Mesendoderm (in vitro differentiated cells): ENCODE measurements around the gene MAGEA9B.
"Not testable (repeated sequence)": the region's sequence is repeated elsewhere in the genome, so short reads cannot be mapped to it uniquely, and the experiment has no call there.

Experiments
- DNase-seq: peaks from one replicate; pipeline ENCODE4 v3.0.0; 2013
- H2AK5ac ChIP-seq: 2 replicates; pipeline ENCODE4 v1.6.1; 2013; ENCODE audit warnings: low read length, inconsistent platforms
- H2BK120ac ChIP-seq: 2 replicates; pipeline ENCODE4 v1.6.1; 2013; ENCODE audit warnings: low read depth, mild to moderate bottlenecking, low read length, moderate library complexity, mixed read lengths
- H2BK15ac ChIP-seq: replicated peaks from 2 replicates; pipeline ENCODE4 v1.6.1; 2013; ENCODE audit warnings: low read depth, mild to moderate bottlenecking, moderate library complexity
- H2BK5ac ChIP-seq: 2 replicates; pipeline ENCODE4 v1.6.1; 2013; ENCODE audit warnings: low read length, inconsistent platforms
- H3K18ac ChIP-seq: 2 replicates; pipeline ENCODE4 v1.6.1; 2013; ENCODE audit warnings: mild to moderate bottlenecking, low read length, mixed read lengths
- H3K23ac ChIP-seq: one replicate; pipeline ENCODE4 v1.6.1; 2013; ENCODE audit warnings: low read length
- H3K27ac ChIP-seq: 2 replicates; pipeline ENCODE4 v1.5.1; 2013; ENCODE audit warnings: low read depth, mild to moderate bottlenecking, inconsistent platforms, low read length, moderate library complexity
- H3K27me3 ChIP-seq: 2 replicates; pipeline ENCODE4 v1.6.1; 2013; ENCODE audit warnings: low read length, control low read depth, mild to moderate bottlenecking, inconsistent platforms; ENCODE audit not compliant: insufficient read depth, poor library complexity
- H3K36me3 ChIP-seq: 2 replicates; pipeline ENCODE4 v1.6.1; 2013; ENCODE audit warnings: low read length, inconsistent platforms; ENCODE audit not compliant: control insufficient read depth, insufficient read depth
- H3K4ac ChIP-seq: one replicate; pipeline ENCODE4 v1.6.1; 2013; ENCODE audit warnings: low read depth, mild to moderate bottlenecking, low read length, moderate library complexity
- H3K4me1 ChIP-seq: 2 replicates; pipeline ENCODE4 v1.6.1; 2013; ENCODE audit warnings: low read depth, low read length, inconsistent platforms; ENCODE audit not compliant: control insufficient read depth
- H3K4me2 ChIP-seq: 2 replicates; pipeline ENCODE4 v1.6.1; 2013; ENCODE audit warnings: low read length
- H3K4me3 ChIP-seq: 2 replicates; pipeline ENCODE4 v1.5.1; 2013; ENCODE audit warnings: mild to moderate bottlenecking, low read length
- H3K56ac ChIP-seq: one replicate; pipeline ENCODE4 v1.6.1; 2013; ENCODE audit warnings: low read length
- H3K79me1 ChIP-seq: 2 replicates; pipeline ENCODE4 v1.6.1; 2013; ENCODE audit warnings: low read length, inconsistent platforms
- H3K79me2 ChIP-seq: 2 replicates; pipeline ENCODE4 v1.6.1; 2013; ENCODE audit warnings: mild to moderate bottlenecking, low read length; ENCODE audit not compliant: control insufficient read depth, insufficient read depth
- H3K9ac ChIP-seq: 2 replicates; pipeline ENCODE4 v1.6.1; 2013; ENCODE audit warnings: low read length, inconsistent platforms
- H4K5ac ChIP-seq: one replicate; pipeline ENCODE4 v1.6.1; 2013; ENCODE audit warnings: low read length
- H4K8ac ChIP-seq: one replicate; pipeline ENCODE4 v1.6.1; 2013; ENCODE audit warnings: low read depth, mild to moderate bottlenecking, control low read depth, low read length, moderate library complexity
- WGBS: extraction: QIAGEN DNeasy Blood & Tissue Kit; methylation state at CpG from one replicate; pipeline ENCODE4 v1.1.7; 2013; ENCODE audit warnings: low lambda C conversion rate, missing lambda C conversion rate; ENCODE audit not compliant: insufficient coverage; ENCODE audit errors: extremely low coverage; 5-methylcytosine and 5-hydroxymethylcytosine counted together

The MAGEA9B gene

GRCh38 chrX:149537474-149537873 lies 49.8 kb downstream of the MAGEA9B start:
- H3K36me3 ChIP-seq, H3K4me3 ChIP-seq, H2BK15ac ChIP-seq, H3K4ac ChIP-seq, H4K5ac ChIP-seq, H3K79me2 ChIP-seq, H2BK5ac ChIP-seq, H3K4me2 ChIP-seq, H3K79me1 ChIP-seq, H3K9ac ChIP-seq, H2BK120ac ChIP-seq, H3K4me1 ChIP-seq, H2AK5ac ChIP-seq, H3K18ac ChIP-seq, H3K56ac ChIP-seq, H3K23ac ChIP-seq, H3K27me3 ChIP-seq, H4K8ac ChIP-seq, DNase-seq, H3K27ac ChIP-seq: not testable (repeated sequence)
- no CpG with 5 or more reads among the region's 11 CpGs for WGBS

DNA sequence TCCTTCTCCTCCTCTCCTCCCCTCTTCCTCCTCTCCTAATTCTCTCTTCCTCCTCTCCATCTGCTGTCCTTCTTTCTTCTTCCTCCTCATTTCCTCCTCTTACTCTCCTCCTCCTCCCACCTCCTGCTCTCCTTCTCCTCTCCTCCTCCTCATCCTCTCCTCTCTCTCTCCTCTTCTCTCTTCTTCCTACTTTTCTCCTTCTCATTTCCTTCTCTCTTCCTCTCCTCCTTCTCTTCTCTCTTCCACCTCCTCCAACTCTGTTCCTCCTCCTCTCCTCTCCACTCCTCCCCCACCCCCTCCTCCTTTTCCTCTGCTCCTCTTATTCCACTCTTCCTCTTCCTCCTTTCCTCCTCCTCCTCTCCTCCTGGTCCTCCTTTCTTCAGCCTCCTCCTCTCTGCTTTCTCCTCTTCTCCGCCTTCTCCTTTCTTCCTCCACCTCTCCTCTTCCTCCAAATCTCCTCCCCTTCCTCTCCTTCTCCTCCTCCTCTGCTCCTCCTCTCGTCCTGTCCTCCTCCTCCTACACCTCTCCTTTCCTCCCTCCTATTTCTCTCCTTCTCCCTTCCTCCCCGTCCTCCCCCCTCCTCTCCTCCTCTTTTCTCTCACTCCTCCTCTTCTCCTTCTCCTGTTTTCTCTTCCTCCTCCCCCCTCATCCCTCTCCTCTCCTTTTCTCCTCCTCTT lies 52.2 kb downstream of the MAGEA9B start:
- not testable (repeated sequence) for H3K18ac ChIP-seq, H2BK120ac ChIP-seq, H3K56ac ChIP-seq, H3K27me3 ChIP-seq, DNase-seq, H3K23ac ChIP-seq, H2BK15ac ChIP-seq, H3K4ac ChIP-seq, H3K9ac ChIP-seq, H3K4me1 ChIP-seq, H3K36me3 ChIP-seq, H3K27ac ChIP-seq, H3K79me2 ChIP-seq, H2AK5ac ChIP-seq, H3K79me1 ChIP-seq, H2BK5ac ChIP-seq, H3K4me3 ChIP-seq, H4K8ac ChIP-seq, H4K5ac ChIP-seq, H3K4me2 ChIP-seq
- WGBS = no CpG with 5 or more reads among the region's 3 CpGs

DNA sequence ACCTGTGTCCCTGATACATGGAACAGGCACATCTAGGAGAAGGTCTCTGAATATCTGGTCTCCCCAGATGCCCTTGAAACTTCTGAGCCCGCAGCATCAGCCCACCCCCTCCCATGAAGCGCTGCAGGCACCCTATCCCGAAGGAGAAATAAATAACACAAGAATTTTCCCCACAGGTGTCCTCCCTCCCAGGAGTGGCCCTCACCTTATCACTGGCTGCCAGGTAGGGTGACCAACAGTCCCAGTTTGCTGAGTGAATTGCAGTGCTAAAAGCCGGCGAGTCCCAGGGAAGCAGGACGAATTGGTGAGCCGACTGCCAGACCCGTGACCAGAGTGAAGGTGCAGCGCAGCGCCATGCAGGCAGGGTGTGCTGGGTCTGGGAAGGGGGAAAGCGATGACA lies 53.3 kb downstream of the MAGEA9B start:
- WGBS = no CpG with 5 or more reads among the region's 11 CpGs
- not testable (repeated sequence) for H3K79me2 ChIP-seq, H3K23ac ChIP-seq, H3K27ac ChIP-seq, H4K5ac ChIP-seq, DNase-seq, H3K36me3 ChIP-seq, H3K18ac ChIP-seq, H2BK15ac ChIP-seq, H2BK5ac ChIP-seq, H3K79me1 ChIP-seq, H3K4me2 ChIP-seq, H3K4ac ChIP-seq, H2BK120ac ChIP-seq, H2AK5ac ChIP-seq, H3K4me3 ChIP-seq, H3K4me1 ChIP-seq, H3K9ac ChIP-seq, H3K56ac ChIP-seq, H4K8ac ChIP-seq, H3K27me3 ChIP-seq

DNA sequence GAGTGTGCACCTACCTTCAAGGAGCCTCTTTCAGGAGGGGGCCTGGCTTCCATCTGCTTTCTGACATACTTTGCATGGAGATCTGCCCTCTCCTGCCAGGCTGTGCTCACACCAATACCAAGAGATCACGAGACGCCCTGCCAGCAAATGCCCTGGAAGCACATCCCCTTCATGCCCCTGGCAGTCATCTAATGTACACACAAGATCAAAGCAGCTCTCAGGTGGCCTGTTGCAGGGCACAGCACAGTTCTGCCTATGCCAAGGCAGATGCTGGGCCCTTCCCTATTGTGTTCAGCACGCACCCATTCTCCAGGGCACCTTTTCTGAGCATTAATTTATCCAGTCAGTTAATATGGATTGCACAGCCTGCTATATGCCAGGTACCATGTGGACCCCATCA lies 54.4 kb downstream of the MAGEA9B start:
- H4K8ac ChIP-seq, H3K79me2 ChIP-seq, H3K36me3 ChIP-seq, H2BK15ac ChIP-seq, H3K23ac ChIP-seq, H3K27ac ChIP-seq, H2AK5ac ChIP-seq, H4K5ac ChIP-seq, DNase-seq, H3K4me1 ChIP-seq, H3K18ac ChIP-seq, H3K56ac ChIP-seq, H3K4me3 ChIP-seq, H2BK5ac ChIP-seq, H3K4me2 ChIP-seq, H3K9ac ChIP-seq, H3K27me3 ChIP-seq, H3K79me1 ChIP-seq, H2BK120ac ChIP-seq, H3K4ac ChIP-seq: not testable (repeated sequence)
- no CpG with 5 or more reads among the region's 3 CpGs for WGBS
